ENCODE measurements around the gene ANKRD60. TPM values are rescaled to one million over a fixed set of nuclear protein-coding genes. Genes with fewer than 3 reads are reported as not detected.

The ANKRD60 gene
- total RNA-seq, 1 donor: not detected

DNA sequence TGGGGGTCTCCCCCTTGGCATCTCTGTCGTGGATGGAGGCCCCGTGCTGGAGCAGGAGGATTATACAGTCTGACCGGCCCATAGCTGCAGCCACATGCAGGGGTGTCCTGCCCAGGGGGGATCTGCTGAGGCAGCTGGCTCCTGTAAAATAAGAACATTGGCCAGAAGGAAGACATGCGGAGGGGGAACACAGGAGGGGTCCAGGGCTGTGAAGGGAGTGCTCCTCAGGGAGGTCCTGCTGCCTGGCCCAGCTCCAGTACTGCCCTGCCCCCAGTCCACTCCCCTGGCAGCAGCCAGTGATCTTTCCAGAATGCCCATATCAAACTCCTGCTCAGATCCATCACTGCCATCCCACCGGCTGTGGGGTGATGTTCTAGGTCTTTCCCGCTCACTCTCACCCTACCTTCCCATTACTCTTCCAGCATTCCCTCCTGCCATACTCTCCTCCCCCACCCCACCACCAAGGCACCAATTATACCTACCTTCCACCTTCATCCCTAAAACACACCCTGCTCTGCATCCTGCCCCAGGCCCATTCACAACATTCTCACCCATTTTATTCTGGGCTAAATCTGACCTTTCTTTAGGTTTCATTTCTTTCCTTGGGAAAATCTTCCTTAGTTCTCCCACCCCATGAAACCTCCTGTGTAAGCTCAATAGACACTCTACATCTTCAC is 9.7 kb downstream of the ANKRD60 start:
- no peak for DNase-seq (ENCODE audit: low read depth)
- TF ChIP-seq, protein P1, sequence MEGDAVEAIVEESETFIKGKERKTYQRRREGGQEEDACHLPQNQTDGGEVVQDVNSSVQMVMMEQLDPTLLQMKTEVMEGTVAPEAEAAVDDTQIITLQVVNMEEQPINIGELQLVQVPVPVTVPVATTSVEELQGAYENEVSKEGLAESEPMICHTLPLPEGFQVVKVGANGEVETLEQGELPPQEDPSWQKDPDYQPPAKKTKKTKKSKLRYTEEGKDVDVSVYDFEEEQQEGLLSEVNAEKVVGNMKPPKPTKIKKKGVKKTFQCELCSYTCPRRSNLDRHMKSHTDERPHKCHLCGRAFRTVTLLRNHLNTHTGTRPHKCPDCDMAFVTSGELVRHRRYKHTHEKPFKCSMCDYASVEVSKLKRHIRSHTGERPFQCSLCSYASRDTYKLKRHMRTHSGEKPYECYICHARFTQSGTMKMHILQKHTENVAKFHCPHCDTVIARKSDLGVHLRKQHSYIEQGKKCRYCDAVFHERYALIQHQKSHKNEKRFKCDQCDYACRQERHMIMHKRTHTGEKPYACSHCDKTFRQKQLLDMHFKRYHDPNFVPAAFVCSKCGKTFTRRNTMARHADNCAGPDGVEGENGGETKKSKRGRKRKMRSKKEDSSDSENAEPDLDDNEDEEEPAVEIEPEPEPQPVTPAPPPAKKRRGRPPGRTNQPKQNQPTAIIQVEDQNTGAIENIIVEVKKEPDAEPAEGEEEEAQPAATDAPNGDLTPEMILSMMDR (IDR thresholded peaks at IDR 0.05; ENCODE audit: insufficient read depth, low read length): no peak
- no peak overlapping the region for H3K4me3 ChIP-seq (ENCODE audit: low read depth, low read length)

DNA sequence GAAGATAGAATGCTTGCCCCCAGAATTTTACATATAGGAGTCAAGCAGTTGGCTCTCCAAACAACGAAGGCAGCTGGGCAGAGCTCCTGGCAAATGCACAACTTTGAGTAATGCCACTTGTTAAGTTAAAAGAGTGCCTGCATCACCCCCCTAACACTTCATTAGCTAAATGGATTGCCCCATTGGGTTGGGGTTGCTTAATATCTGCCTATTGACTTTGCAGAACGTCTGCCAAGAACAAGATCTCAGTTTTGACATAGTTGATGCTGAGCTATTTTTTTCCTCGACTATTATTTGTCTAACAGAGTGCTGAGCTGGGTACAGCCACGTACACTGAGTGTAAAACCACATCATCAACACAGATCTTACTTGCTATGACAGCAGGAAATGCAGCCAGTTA is 12.1 kb downstream of the ANKRD60 start:
- DNase-seq (ENCODE audit: low read depth): no peak
- H3K4me3 ChIP-seq (ENCODE audit: low read depth, low read length): no peak overlapping the region
- TF ChIP-seq, protein P1 (IDR thresholded peaks at IDR 0.05; ENCODE audit: insufficient read depth, low read length): no peak

DNA sequence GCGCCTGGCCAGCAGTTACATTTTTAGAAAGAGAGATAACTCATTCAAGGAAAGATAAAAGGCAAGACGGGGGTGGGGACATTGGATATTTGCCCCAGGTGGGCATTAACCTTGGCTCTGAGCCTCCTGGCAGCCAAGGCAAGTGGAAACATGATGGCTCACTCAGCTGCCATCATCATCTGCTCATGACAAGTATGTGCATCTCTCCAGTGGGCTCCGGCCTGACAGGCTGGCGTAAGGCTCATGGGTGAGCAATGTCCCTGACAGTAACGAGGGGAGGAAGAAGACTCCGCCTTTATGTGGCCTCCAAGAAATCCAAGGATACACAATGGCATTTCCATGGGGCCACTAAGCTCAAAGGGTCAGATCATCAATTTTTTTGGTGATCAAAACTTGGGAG is 13.3 kb downstream of the ANKRD60 start:
- H3K4me3 ChIP-seq (ENCODE audit: low read depth, low read length): no peak overlapping the region
- DNase-seq (ENCODE audit: low read depth): no peak
- TF ChIP-seq, protein P1 (IDR thresholded peaks at IDR 0.05; ENCODE audit: insufficient read depth, low read length): no peak

DNA sequence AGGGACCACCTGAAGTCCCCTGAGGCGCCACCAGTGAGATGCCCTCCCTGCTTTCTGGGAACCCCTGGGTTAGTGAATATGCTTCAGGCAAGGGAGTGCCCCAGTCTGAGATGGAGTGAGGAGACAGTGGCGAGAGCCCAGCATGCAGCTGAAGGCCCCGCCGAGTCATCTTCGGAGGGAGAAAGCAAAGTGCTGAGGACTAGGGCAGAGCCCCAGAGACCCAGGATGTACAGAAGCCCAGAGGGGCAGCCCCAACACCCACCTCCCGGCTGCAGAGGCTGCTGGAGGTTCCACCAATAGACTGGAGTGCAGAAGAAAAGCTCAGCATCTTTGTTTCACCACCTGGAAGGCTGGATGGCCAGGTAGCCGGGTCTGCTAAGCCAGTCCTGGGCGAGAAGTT is 14.1 kb downstream of the ANKRD60 start:
- TF ChIP-seq, protein P1 (IDR thresholded peaks at IDR 0.05; ENCODE audit: insufficient read depth, low read length): no peak
- no peak for DNase-seq (ENCODE audit: low read depth)
- H3K4me3 ChIP-seq (ENCODE audit: low read depth, low read length): no peak overlapping the region

DNA sequence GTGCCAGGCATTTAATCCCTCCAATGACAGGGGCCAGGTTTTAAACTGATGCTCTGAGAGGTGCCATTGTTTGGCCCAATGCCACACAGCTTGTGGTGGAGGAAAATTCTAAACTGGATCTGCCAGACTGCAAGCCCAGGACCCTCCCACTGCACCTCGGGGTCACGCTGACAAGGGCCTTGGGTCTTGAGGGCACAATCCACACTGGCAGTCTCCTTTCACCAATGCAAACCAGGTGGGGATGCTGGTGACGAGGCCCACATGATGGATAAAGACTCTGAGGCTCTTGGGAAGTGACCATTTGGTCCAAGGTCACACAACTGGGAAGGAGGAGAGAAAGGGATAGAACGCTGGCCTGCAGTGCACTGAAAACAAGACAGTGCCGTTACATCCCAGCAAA is 14.7 kb downstream of the ANKRD60 start:
- no peak overlapping the region for H3K4me3 ChIP-seq (ENCODE audit: low read depth, low read length)
- DNase-seq (ENCODE audit: low read depth): no peak
- TF ChIP-seq, protein P1 (IDR thresholded peaks at IDR 0.05; ENCODE audit: insufficient read depth, low read length): no peak

DNA sequence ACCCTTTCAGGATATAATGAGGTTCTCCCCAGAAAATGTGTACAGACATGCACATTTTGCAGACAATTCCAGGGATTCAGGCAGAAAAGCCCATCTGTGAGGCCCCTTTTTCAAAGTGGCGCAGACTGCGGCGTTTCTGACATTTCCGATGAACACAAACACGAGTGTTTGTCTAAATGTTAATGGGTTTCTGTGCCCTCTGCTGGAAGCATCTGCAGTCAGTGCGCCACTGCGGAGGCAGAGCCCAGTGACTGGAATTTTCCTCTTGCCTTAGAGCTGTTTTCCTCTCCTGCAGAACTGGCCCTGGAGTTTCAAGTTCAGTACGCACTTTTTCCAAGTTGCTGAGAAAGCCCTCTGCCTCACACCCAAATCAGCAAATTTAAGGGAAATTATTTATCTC is 15.3 kb downstream of the ANKRD60 start:
- DNase-seq (ENCODE audit: low read depth): no peak
- TF ChIP-seq, protein P1 (IDR thresholded peaks at IDR 0.05; ENCODE audit: insufficient read depth, low read length): no peak
- no peak overlapping the region for H3K4me3 ChIP-seq (ENCODE audit: low read depth, low read length)

DNA sequence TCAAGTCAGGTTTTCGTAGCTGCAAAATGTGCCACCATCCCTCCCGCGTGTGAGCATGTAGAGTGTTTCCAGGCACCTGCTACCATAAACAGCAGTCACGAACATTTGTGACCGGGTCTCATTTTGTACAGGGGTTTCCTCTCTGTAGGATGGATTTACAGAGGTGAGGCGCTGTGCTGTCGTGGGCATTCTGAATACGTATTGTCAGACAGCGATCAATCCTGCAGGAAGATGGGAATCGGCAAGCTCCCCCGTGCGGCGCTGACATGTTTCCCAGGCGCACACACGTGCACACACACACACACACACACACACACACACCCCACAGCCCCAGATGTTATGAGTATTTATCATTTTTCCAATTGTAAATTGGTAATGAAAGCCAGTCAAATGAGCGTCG is 15.8 kb downstream of the ANKRD60 start:
- H3K4me3 ChIP-seq (ENCODE audit: low read depth, low read length): no peak overlapping the region
- TF ChIP-seq, protein P1 (IDR thresholded peaks at IDR 0.05; ENCODE audit: insufficient read depth, low read length): no peak
- DNase-seq (ENCODE audit: low read depth): no peak
